NCI-H2107 treated with DMSO at 0.1 percent for 48 hours (cell line): Measurements from ENCODE around the gene SUMO1.
"Not testable (repeated sequence)": the region's sequence is repeated elsewhere in the genome, so short reads cannot be mapped to it uniquely, and the experiment has no call there.

Experiments
- DNase-seq: peaks from one replicate; lab custom pipeline; 2025; ENCODE audit not compliant: unreplicated experiment; lab: John Stamatoyannopoulos, UW

The SUMO1 gene

GRCh38 chr2:202238234-202239197, at the start of gene SUMO1:
SUMO1 (minus strand) TSS chr2:202238597; CDS start chr2:202238451, 146 bp downstream.
- DNase-seq, result peak; percentile 26

- DNase-seq, result no peak
These were observed 48.2 kb upstream of the SUMO1 start for GRCh38 chr2:202286595-202286994.

GRCh38 chr2:202278944-202279343, 40.5 kb upstream of the SUMO1 start:
- peak; percentile 66 for DNase-seq

- DNase-seq, result no peak
These were observed 39.8 kb upstream of the SUMO1 start for GRCh38 chr2:202278036-202278760.

- not testable (repeated sequence) for DNase-seq
These were observed 37.8 kb upstream of the SUMO1 start for GRCh38 chr2:202276078-202276720.

GRCh38 chr2:202270487-202270886, 32.1 kb upstream of the SUMO1 start:
- no peak for DNase-seq

GRCh38 chr2:202269585-202269984, 31.2 kb upstream of the SUMO1 start:
- DNase-seq, result no peak

GRCh38 chr2:202267495-202267894, 29.1 kb upstream of the SUMO1 start:
- DNase-seq, result no peak

GRCh38 chr2:202265467-202266277, 27.3 kb upstream of the SUMO1 start, which contains the start of gene NOP58:
NOP58 (plus strand) TSS chr2:202265763; CDS start chr2:202265942, 179 bp downstream.
- peak; percentile 91 for DNase-seq

- DNase-seq, result no peak
These were observed 23.1 kb upstream of the SUMO1 start for GRCh38 chr2:202261531-202261930.

GRCh38 chr2:202251494-202251893, 13.1 kb upstream of the SUMO1 start:
- DNase-seq, result no peak

GRCh38 chr2:202249521-202250253, 11.3 kb upstream of the SUMO1 start:
- DNase-seq, result no peak

GRCh38 chr2:202247710-202248109, 9.3 kb upstream of the SUMO1 start:
- not testable (repeated sequence) for DNase-seq

- DNase-seq, result no peak
These were observed 587 bp downstream of the SUMO1 start for GRCh38 chr2:202237787-202238233.

- no peak for DNase-seq
These were observed 16.5 kb downstream of the SUMO1 start for GRCh38 chr2:202221873-202222272.

GRCh38 chr2:202215179-202215578, 23.2 kb downstream of the SUMO1 start:
- no peak for DNase-seq

GRCh38 chr2:202208526-202208925, 29.9 kb downstream of the SUMO1 start:
- DNase-seq, result no peak

- DNase-seq, result no peak
These were observed 33.5 kb downstream of the SUMO1 start for GRCh38 chr2:202204855-202205254.

- no peak for DNase-seq
These were observed 35.0 kb downstream of the SUMO1 start for GRCh38 chr2:202203348-202203747.
